ENCODE measurements around the gene LAMB3. TPM values are rescaled to one million over a fixed set of nuclear protein-coding genes. Genes with fewer than 3 reads are reported as not detected.

Gene LAMB3
- total RNA-seq, 1 experiment from 2014 or later: 0.85 TPM

DNA sequence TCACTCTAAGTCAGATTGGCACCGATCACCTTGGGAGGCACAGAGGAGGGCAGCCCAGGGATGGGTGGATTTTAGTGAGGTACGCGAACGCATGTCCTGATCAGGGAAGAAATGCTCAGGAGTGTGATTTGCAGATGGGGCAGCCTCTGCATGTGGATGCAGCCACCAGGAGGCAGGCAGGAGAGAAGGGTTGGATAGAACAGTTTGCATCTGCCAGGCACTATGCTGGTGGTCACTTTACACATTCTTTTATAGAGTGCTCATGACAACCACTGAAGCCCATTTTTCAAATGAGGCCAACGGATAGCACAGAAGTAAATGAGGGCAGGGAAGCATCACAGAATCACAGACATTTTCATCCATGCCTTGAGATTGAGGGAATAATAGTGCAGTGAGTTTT, 5.7 kb downstream of the LAMB3 start:
- H3K27ac Mint-ChIP-seq: no peak overlapping the region
- POLR2A ChIA-PET: no interaction called here
- H3K27me3 Mint-ChIP-seq (ENCODE audit: low read depth): peaks cover 2% of the 10 kb centered on the region; the same call in 1 of the 2 replicates
- DNase-seq (ENCODE audit: low spot score) (peak; percentile 52), ATAC-seq (peak; percentile 88)
- peaks cover 9% of the 10 kb centered on the region for H3K4me1 Mint-ChIP-seq
- H3K4me3 Mint-ChIP-seq: no peak overlapping the region
- CTCF ChIA-PET: interaction anchor here (0.8 to 2.1 kb wide), 6 partner anchors 16 to 102 kb away, joined by 3 to 10 read pairs (median 4); partner anchors contain the start of genes CAMK1G and G0S2
- TF ChIP-seq, protein P1, sequence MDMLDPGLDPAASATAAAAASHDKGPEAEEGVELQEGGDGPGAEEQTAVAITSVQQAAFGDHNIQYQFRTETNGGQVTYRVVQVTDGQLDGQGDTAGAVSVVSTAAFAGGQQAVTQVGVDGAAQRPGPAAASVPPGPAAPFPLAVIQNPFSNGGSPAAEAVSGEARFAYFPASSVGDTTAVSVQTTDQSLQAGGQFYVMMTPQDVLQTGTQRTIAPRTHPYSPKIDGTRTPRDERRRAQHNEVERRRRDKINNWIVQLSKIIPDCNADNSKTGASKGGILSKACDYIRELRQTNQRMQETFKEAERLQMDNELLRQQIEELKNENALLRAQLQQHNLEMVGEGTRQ (CRISPR knock-in tag; IDR thresholded peaks at IDR 0.05): no peak
- TF ChIP-seq TEAD1 (CRISPR knock-in tag; IDR thresholded peaks at IDR 0.05): no peak
- TF ChIP-seq ELF4 (CRISPR knock-in tag; IDR thresholded peaks at IDR 0.05; ENCODE audit: low read depth): no peak
- H3K9me3 Mint-ChIP-seq: no peaks in the 10 kb centered on the region
- H3K36me3 Mint-ChIP-seq: no peaks in the 10 kb centered on the region

DNA sequence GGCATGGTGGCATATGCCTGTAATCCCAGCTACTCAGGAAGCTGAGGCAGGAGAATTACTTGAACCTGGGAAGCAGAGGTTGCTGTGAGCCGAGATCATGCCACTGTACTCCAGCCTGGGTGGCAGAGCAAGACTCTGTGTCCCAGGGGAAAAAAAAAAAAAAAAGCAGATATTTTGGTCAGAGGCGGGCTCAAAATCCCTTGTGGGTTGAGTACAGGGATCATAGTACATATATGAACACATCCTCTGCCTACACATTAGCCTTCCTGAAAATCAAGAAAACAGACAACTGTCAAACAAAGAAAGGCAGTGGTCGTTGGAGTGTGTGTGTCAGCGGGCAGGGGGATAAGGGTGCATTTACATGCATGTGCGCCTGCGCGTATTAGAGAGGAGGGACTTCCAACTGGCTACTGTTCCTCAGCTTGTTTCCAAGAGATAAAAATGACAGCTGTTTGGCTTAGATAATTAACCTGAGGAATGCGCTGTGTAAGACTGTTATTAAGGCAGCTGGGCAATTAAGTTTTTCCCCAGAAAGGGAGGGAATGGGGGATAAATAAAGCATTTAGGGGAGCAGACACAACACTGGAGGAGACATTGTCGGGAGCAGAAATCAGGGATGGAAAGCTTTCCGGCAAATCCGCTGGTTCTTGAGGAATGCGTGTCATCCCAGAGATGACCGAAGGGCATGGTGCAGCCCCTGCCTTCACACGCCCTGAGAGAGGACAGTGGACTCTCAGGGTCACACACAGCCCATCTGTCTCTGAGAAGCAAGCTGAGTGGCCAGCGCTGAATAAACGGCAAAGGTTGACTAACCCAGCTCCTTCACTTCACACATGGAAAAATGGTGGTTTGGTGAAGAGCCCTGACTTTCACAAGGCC, 6.4 kb downstream of the LAMB3 start:
- ChIA-PET POLR2A (no interaction called here), CTCF (interaction anchor here (0.6 to 2.1 kb wide), 5 partner anchors 15 to 118 kb away, joined by 3 to 10 read pairs (median 4); partner anchors contain the start of gene G0S2)
- ATAC-seq: no peak
- H3K4me3 Mint-ChIP-seq: no peak overlapping the region
- H3K4me1 Mint-ChIP-seq: peaks cover 6% of the 10 kb centered on the region
- peaks cover 2% of the 10 kb centered on the region; the same call in 1 of the 2 replicates for H3K27me3 Mint-ChIP-seq (ENCODE audit: low read depth)
- H3K36me3 Mint-ChIP-seq: no peaks in the 10 kb centered on the region
- no peak overlapping the region for H3K27ac Mint-ChIP-seq
- no peaks in the 10 kb centered on the region for H3K9me3 Mint-ChIP-seq
- TF ChIP-seq NR2C2 (CRISPR knock-in tag; IDR thresholded peaks at IDR 0.05) (no peak), IRF2 (CRISPR knock-in tag; IDR thresholded peaks at IDR 0.05; ENCODE audit: borderline replicate concordance, low read depth) (no peak), ZBTB21 (CRISPR knock-in tag; IDR thresholded peaks at IDR 0.05; ENCODE audit: borderline replicate concordance) (no peak), MYBL2 (CRISPR knock-in tag; IDR thresholded peaks at IDR 0.05) (no peak), CREB1 (CRISPR knock-in tag; IDR thresholded peaks at IDR 0.05) (no peak), GTF2I (CRISPR knock-in tag; conservative IDR thresholded peaks at IDR 0.05) (no peak), RELA (CRISPR knock-in tag; IDR thresholded peaks at IDR 0.05; ENCODE audit: borderline replicate concordance) (no peak), TEAD1 (CRISPR knock-in tag; IDR thresholded peaks at IDR 0.05) (no peak), ZNF281 (CRISPR knock-in tag; IDR thresholded peaks at IDR 0.05) (no peak), NFYB (CRISPR knock-in tag; conservative IDR thresholded peaks at IDR 0.05; ENCODE audit: low read depth) (no peak), JAZF1 (CRISPR knock-in tag; IDR thresholded peaks at IDR 0.05) (no peak), FOXK1 (CRISPR knock-in tag; IDR thresholded peaks at IDR 0.05) (no peak), SMAD4 (CRISPR knock-in tag; IDR thresholded peaks at IDR 0.05) (no peak), MLX (CRISPR knock-in tag; IDR thresholded peaks at IDR 0.05) (no peak), EMX1 (CRISPR knock-in tag; IDR thresholded peaks at IDR 0.05) (no peak), ZMAT4 (CRISPR knock-in tag; IDR thresholded peaks at IDR 0.05) (no peak), KAT7 (CRISPR knock-in tag; IDR thresholded peaks at IDR 0.05; ENCODE audit: borderline replicate concordance) (no peak)
- TF ChIP-seq, protein P2, sequence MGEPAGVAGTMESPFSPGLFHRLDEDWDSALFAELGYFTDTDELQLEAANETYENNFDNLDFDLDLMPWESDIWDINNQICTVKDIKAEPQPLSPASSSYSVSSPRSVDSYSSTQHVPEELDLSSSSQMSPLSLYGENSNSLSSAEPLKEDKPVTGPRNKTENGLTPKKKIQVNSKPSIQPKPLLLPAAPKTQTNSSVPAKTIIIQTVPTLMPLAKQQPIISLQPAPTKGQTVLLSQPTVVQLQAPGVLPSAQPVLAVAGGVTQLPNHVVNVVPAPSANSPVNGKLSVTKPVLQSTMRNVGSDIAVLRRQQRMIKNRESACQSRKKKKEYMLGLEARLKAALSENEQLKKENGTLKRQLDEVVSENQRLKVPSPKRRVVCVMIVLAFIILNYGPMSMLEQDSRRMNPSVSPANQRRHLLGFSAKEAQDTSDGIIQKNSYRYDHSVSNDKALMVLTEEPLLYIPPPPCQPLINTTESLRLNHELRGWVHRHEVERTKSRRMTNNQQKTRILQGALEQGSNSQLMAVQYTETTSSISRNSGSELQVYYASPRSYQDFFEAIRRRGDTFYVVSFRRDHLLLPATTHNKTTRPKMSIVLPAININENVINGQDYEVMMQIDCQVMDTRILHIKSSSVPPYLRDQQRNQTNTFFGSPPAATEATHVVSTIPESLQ (CRISPR knock-in tag; IDR thresholded peaks at IDR 0.05): no peak
- TF ChIP-seq, protein P3, sequence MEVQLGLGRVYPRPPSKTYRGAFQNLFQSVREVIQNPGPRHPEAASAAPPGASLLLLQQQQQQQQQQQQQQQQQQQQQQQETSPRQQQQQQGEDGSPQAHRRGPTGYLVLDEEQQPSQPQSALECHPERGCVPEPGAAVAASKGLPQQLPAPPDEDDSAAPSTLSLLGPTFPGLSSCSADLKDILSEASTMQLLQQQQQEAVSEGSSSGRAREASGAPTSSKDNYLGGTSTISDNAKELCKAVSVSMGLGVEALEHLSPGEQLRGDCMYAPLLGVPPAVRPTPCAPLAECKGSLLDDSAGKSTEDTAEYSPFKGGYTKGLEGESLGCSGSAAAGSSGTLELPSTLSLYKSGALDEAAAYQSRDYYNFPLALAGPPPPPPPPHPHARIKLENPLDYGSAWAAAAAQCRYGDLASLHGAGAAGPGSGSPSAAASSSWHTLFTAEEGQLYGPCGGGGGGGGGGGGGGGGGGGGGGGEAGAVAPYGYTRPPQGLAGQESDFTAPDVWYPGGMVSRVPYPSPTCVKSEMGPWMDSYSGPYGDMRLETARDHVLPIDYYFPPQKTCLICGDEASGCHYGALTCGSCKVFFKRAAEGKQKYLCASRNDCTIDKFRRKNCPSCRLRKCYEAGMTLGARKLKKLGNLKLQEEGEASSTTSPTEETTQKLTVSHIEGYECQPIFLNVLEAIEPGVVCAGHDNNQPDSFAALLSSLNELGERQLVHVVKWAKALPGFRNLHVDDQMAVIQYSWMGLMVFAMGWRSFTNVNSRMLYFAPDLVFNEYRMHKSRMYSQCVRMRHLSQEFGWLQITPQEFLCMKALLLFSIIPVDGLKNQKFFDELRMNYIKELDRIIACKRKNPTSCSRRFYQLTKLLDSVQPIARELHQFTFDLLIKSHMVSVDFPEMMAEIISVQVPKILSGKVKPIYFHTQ (CRISPR knock-in tag; IDR thresholded peaks at IDR 0.05): no peak
- TF ChIP-seq, protein P4, sequence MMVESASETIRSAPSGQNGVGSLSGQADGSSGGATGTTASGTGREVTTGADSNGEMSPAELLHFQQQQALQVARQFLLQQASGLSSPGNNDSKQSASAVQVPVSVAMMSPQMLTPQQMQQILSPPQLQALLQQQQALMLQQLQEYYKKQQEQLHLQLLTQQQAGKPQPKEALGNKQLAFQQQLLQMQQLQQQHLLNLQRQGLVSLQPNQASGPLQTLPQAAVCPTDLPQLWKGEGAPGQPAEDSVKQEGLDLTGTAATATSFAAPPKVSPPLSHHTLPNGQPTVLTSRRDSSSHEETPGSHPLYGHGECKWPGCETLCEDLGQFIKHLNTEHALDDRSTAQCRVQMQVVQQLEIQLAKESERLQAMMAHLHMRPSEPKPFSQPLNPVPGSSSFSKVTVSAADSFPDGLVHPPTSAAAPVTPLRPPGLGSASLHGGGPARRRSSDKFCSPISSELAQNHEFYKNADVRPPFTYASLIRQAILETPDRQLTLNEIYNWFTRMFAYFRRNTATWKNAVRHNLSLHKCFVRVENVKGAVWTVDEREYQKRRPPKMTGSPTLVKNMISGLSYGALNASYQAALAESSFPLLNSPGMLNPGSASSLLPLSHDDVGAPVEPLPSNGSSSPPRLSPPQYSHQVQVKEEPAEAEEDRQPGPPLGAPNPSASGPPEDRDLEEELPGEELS (CRISPR knock-in tag; IDR thresholded peaks at IDR 0.05): no peak
- DNase-seq (ENCODE audit: low spot score): no peak
